B cell (primary cell): ENCODE results near the gene PYGL. TPM values are rescaled to one million over a fixed set of nuclear protein-coding genes. Genes with fewer than 3 reads are reported as not detected.

Experiments used
- ATAC-seq: fragments of 200-7000 bp; cut with Tn5 transposase; one replicate; pipeline ENCODE4 v1.10.0; 2021; ENCODE audit warnings: low read depth, mild to moderate bottlenecking, moderate number of reproducible peaks, moderate library complexity
- CTCF ChIA-PET: fragments of 350-600 bp; sonication (Branson Sonifier 250); formaldehyde crosslinking; loops from one replicate; lab custom pipeline; 2021; ENCODE audit warnings: antibody characterized with exemption, inconsistent platforms; lab: Charles Lee
- POLR2A ChIA-PET: fragments of 350-600 bp; sonication (Branson Sonifier 250); formaldehyde crosslinking; loops from one replicate; lab custom pipeline; 2021; ENCODE audit warnings: antibody characterized with exemption; lab: Charles Lee
- DNase-seq: peaks from one replicate; pipeline ENCODE4 v3.0.0; 2013
- H2AFZ ChIP-seq: 2 replicates; pipeline ENCODE4 v1.6.1; 2012; ENCODE audit warnings: mild to moderate bottlenecking, low read depth, low read length; ENCODE audit not compliant: insufficient read depth, poor library complexity, severe bottlenecking
- H3K27ac ChIP-seq, 2 donors: 1 replicate in 1 of 2; 2 replicates in 1 of 2; pipeline ENCODE4 v1.5.1; 2012 to 2013; ENCODE audit warnings: low read length in 2 of 2, mild to moderate bottlenecking in 2 of 2, moderate library complexity in 1 of 2
- H3K27me3 ChIP-seq, 4 experiments: fragments of 200-600 bp in 1 of 4; sonication (generic) in 1 of 4; replicated peaks in 1 of 4; 1 replicate in 2 of 4; 2 replicates in 2 of 4; pipeline versions ENCODE4 v1.6.1 to v1.7.0; 2013 to 2016; ENCODE audit warnings: low read length in 3 of 4, mild to moderate bottlenecking in 2 of 4, mixed read lengths in 1 of 4, moderate library complexity in 1 of 4; ENCODE audit not compliant: insufficient read depth in 4 of 4, control insufficient read depth in 3 of 4; ENCODE audit errors: control extremely low read depth in 1 of 4
- H3K36me3 ChIP-seq, 2 experiments: replicated peaks in 1 of 2; 1 replicate in 1 of 2; 2 replicates in 1 of 2; pipeline versions ENCODE4 v1.6.1 to v1.7.1; 2013; ENCODE audit warnings: low read length in 1 of 2; ENCODE audit not compliant: insufficient read depth in 2 of 2, control insufficient read depth in 1 of 2; ENCODE audit errors: control extremely low read depth in 1 of 2, extremely low read depth in 1 of 2
- H3K4me1 ChIP-seq, 2 donors: fragments of 200-600 bp in 1 of 2; sonication (generic) in 1 of 2; 1 replicate in 1 of 2; 2 replicates in 1 of 2; pipeline versions ENCODE4 v1.5.1 to v1.6.1; 2013 to 2017; ENCODE audit warnings: low read length in 2 of 2; ENCODE audit not compliant: control insufficient read depth in 2 of 2, insufficient read depth in 2 of 2
- H3K4me2 ChIP-seq: replicated peaks from 2 replicates; pipeline ENCODE3; 2012; ENCODE audit warnings: mild to moderate bottlenecking, low read depth, low read length; ENCODE audit not compliant: poor library complexity, severe bottlenecking
- H3K4me3 ChIP-seq, 5 experiments: fragments of 200-600 bp in 1 of 5; sonication (generic) in 1 of 5; 1 replicate in 3 of 5; 2 replicates in 2 of 5; pipeline versions ENCODE4 v1.5.1 to v1.7.0; 2011 to 2016; ENCODE audit warnings: low read length in 4 of 5, mild to moderate bottlenecking in 4 of 5, low read depth in 2 of 5, control low read depth in 1 of 5, moderate library complexity in 1 of 5; ENCODE audit not compliant: insufficient read depth in 1 of 5; ENCODE audit errors: control extremely low read depth in 1 of 5, extremely low read depth in 1 of 5
- H3K79me2 ChIP-seq: fragments of 200-600 bp; sonication (generic); one replicate; pipeline ENCODE4 v1.6.0; 2016; ENCODE audit warnings: low read length; ENCODE audit not compliant: control insufficient read depth, insufficient read depth
- H3K9ac ChIP-seq: fragments of 200-600 bp; sonication (generic); 2 replicates; pipeline ENCODE4 v1.6.1; 2017; ENCODE audit warnings: mild to moderate bottlenecking, low read length, moderate library complexity
- H3K9me3 ChIP-seq, 3 donors: one replicate each; pipeline versions ENCODE4 v1.6.1 to v1.7.1; 2013; ENCODE audit warnings: low read length in 2 of 3; ENCODE audit not compliant: control insufficient read depth in 2 of 3, insufficient read depth in 1 of 3; ENCODE audit errors: control extremely low read depth in 1 of 3
- H4K20me1 ChIP-seq: 2 replicates; pipeline ENCODE4 v1.6.0; 2012; ENCODE audit warnings: mild to moderate bottlenecking, low read length; ENCODE audit not compliant: insufficient read depth, control insufficient read depth, poor library complexity, severe bottlenecking
- H3K27ac Mint-ChIP-seq: one replicate; pipeline ENCODE4 v1.8.0; 2021; ENCODE audit warnings: mixed read lengths
- H3K27me3 Mint-ChIP-seq: one replicate; pipeline ENCODE4 v1.8.0; 2021; ENCODE audit warnings: mixed read lengths
- H3K4me1 Mint-ChIP-seq: one replicate; pipeline ENCODE4 v1.8.0; 2021; ENCODE audit warnings: mixed read lengths
- H3K4me3 Mint-ChIP-seq: one replicate; pipeline ENCODE4 v1.8.0; 2021; ENCODE audit warnings: mixed read lengths
- H3K9me3 Mint-ChIP-seq: one replicate; pipeline ENCODE4 v1.8.0; 2022; ENCODE audit warnings: mixed read lengths; ENCODE audit not compliant: insufficient read depth
- EZH2 ChIP-seq: IDR thresholded peaks from 2 replicates; pipeline ENCODE4 v1.6.1; 2012; ENCODE audit warnings: borderline replicate concordance, low read depth, mild to moderate bottlenecking, moderate library complexity, low read length; ENCODE audit not compliant: insufficient read depth, poor library complexity, severe bottlenecking
- WGBS: methylation state at CpG from one replicate; pipeline ENCODE4 v1.1.5; 2013; ENCODE audit warnings: missing lambda C conversion rate; ENCODE audit not compliant: insufficient coverage; 5-methylcytosine and 5-hydroxymethylcytosine counted together
- intact Hi-C: fragments of 100-400 bp; cut with micrococcal nuclease; formaldehyde crosslinking; loops from one replicate; pipeline ENCODE4 v1.10.0; 2022
- polyA plus RNA-seq: library from polyadenylated mRNA; depleted of rRNA; stranded (reverse); fragments of >200 nt; gene quantifications from 2 replicates; pipeline ENCODE4 v1.2.3, GENCODE V29; 2012
- total RNA-seq, 2 donors: library from RNA; stranded (reverse); fragments of 120-200 nt in 1 of 2; gene quantifications; 1 replicate in 1 of 2; 2 replicates in 1 of 2; pipeline versions ENCODE4 v1.2.3 to v1.2.4, GENCODE V29; 2013 to 2022
- TF ChIP-seq, protein P1 (sequence below): fragments of 200-600 bp; IDR thresholded peaks from one replicate; pipeline ENCODE4 v1.8.0; 2022; ENCODE audit warnings: antibody characterized with exemption, mild to moderate bottlenecking

The PYGL gene
- total and polyA plus RNA-seq, 2 donors (not counting 1 experiment from before 2014, with no cell fraction given) = 0.60 to 0.64 TPM

DNA sequence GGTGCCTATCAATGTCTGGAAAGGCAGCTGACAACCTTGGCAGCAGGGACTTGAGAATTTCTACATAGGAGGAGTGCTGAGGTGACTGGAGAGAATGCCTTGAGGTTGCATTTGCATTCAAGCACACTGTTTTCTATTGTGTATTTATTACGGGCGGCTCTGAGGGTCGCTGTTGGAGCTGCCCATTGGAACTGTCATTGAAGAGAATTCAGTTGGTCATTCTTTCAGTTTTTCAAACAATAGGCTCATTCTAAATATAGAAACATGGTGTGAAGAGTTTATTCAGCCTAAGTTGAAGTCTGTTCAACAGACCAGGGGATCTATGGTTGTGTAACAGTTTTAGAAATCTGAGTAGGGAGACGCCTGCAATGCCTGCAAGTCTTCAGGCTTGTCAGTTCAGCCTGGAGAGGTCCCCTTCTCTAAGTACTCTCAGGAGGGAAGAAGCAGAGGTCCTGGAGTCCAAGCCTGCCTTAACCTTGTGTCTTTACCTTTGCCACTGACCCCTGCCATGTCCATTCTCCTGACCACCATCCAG lies 82.2 kb downstream of the PYGL start:
- Mint-ChIP-seq H3K27me3 (peaks cover 16% of the 10 kb centered on the region), H3K4me3 (no peak overlapping the region), H3K4me1 (peaks cover 13% of the 10 kb centered on the region), H3K27ac (no peak overlapping the region), H3K9me3 (no peaks in the 10 kb centered on the region)
- 83% methylated on average over 1 of the region's 4 CpGs for WGBS
- H3K4me2 ChIP-seq = no peak overlapping the region
- H4K20me1 ChIP-seq = no peaks in the 10 kb centered on the region
- H3K36me3 ChIP-seq = no peaks in the 10 kb centered on the region
- peaks cover 0 to 9% (median 3%) of the 10 kb centered on the region in 4 experiments for H3K27me3 ChIP-seq
- H3K4me3 ChIP-seq = no peak overlapping the region
- intact Hi-C loops = no loop called here
- H3K9ac ChIP-seq = no peak overlapping the region
- no peaks in the 10 kb centered on the region for H3K79me2 ChIP-seq
- CTCF ChIA-PET = interaction anchor here (0.6 to 12.4 kb wide), 13 partner anchors 11 to 262 kb away, joined by 3 to 258 read pairs (median 7); partner anchors contain the start of gene NIN
- TF ChIP-seq, protein P1, sequence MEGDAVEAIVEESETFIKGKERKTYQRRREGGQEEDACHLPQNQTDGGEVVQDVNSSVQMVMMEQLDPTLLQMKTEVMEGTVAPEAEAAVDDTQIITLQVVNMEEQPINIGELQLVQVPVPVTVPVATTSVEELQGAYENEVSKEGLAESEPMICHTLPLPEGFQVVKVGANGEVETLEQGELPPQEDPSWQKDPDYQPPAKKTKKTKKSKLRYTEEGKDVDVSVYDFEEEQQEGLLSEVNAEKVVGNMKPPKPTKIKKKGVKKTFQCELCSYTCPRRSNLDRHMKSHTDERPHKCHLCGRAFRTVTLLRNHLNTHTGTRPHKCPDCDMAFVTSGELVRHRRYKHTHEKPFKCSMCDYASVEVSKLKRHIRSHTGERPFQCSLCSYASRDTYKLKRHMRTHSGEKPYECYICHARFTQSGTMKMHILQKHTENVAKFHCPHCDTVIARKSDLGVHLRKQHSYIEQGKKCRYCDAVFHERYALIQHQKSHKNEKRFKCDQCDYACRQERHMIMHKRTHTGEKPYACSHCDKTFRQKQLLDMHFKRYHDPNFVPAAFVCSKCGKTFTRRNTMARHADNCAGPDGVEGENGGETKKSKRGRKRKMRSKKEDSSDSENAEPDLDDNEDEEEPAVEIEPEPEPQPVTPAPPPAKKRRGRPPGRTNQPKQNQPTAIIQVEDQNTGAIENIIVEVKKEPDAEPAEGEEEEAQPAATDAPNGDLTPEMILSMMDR = no peak
- ATAC-seq = no peak
- no peak overlapping the region for H2AFZ ChIP-seq
- no peak overlapping the region for H3K27ac ChIP-seq
- POLR2A ChIA-PET = interaction anchor here (0.5 to 0.6 kb wide), 2 partner anchors 34 to 277 kb away, joined by 3 to 6 read pairs; no protein-coding TSS in a partner anchor
- no peaks in the 10 kb centered on the region for H3K9me3 ChIP-seq
- no peak for DNase-seq
- H3K4me1 ChIP-seq = peaks cover 9 to 14% of the 10 kb centered on the region in 2 donors

DNA sequence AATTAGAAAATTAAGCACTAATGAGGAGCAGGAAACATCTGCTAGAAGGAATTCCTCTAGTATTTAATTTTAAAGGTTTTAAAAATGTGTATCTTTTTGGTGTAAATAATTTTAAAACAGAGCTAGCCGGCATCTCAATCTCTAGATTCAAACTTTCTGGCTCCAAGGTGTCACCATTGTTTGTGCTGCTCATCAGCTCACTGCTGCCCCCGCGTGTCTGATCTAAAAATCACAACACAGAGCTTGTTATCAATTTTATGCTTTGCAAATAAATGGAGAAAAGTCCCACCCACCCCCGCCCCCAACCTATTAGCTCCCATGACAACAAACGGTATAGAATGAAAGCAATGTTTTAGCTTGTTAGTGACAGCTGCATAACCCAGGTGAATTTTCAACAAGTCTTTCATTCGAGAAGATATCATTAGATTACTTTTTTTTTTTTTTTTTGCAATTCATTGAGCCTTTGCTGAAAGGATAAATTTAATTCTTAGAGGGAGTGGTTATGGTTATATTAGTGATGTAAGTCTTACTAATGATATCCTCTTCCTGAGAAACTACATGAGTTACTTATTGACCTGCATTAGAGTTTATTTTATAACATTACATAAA lies 83.7 kb downstream of the PYGL start:
- H3K79me2 ChIP-seq = no peaks in the 10 kb centered on the region
- peak overlapping the region; percentile 95 for H3K4me3 Mint-ChIP-seq
- peak overlapping the region; percentile 93 for H3K4me2 ChIP-seq
- no peaks in the 10 kb centered on the region for H3K9me3 ChIP-seq
- H3K9me3 Mint-ChIP-seq = no peaks in the 10 kb centered on the region
- DNase-seq (peak; percentile 90), ATAC-seq (peak; percentile 71)
- H3K9ac ChIP-seq = peak overlapping the region; percentile 75
- POLR2A ChIA-PET = interaction anchor here (0.7 to 2.1 kb wide), 9 partner anchors 30 to 188 kb away, joined by 3 to 24 read pairs (median 5); partner anchors contain the start of gene NIN
- peak overlapping the region; percentile 34 to 44 for H3K27ac ChIP-seq
- peaks cover 15% of the 10 kb centered on the region for H3K4me1 Mint-ChIP-seq
- TF ChIP-seq EZH2 = no peak
- TF ChIP-seq, protein P1 = peak; percentile 87
- no peaks in the 10 kb centered on the region for H4K20me1 ChIP-seq
- H3K27ac Mint-ChIP-seq = peak overlapping the region; percentile 91
- no peaks in the 10 kb centered on the region for H3K27me3 ChIP-seq
- H3K4me3 ChIP-seq = peak overlapping the region; percentile 58 to 92 (median 69)
- no CpG with 5 or more reads among the region's 6 CpGs for WGBS
- H3K36me3 ChIP-seq = no peaks in the 10 kb centered on the region
- H3K27me3 Mint-ChIP-seq = peaks cover 2% of the 10 kb centered on the region
- CTCF ChIA-PET = interaction anchor here (0.6 to 12.4 kb wide), 55 partner anchors 9 to 1399 kb away, joined by 3 to 258 read pairs (median 7); partner anchors contain the start of genes NIN, PYGL and TMX1
- intact Hi-C loops = loop anchor here (1.0 to 2.0 kb wide), 8 partner anchors 25 to 317 kb away; partner anchors contain the start of genes NIN and SAV1
- peak overlapping the region; percentile 92 for H2AFZ ChIP-seq
- H3K4me1 ChIP-seq = peaks cover 9 to 14% of the 10 kb centered on the region in 2 donors
